Thoracic aorta (tissue), 2 donors: ENCODE measurements around the gene TNFRSF8. TPM values are rescaled to one million over a fixed set of nuclear protein-coding genes. Genes with fewer than 3 reads are reported as not detected.

Experiments
- ATAC-seq: fragments of 150-250 bp; one replicate; pipeline ENCODE4 v1.8.0; 2017; ENCODE audit warnings: low read depth; ENCODE audit not compliant: insufficient number of reproducible peaks, low FRiP score
- DNase-seq: peaks from one replicate; pipeline ENCODE4 v3.0.0-alpha.2; 2020; ENCODE audit warnings: low spot score
- H3K27ac ChIP-seq, 2 donors: fragments of 200-600 bp; sonication (generic); 1 replicate in 1 of 2; 2 replicates in 1 of 2; pipeline ENCODE4 v1.5.1; 2016; ENCODE audit warnings: mild to moderate bottlenecking in 2 of 2, moderate library complexity in 2 of 2
- H3K27me3 ChIP-seq: fragments of 200-600 bp; sonication (generic); replicated peaks from 2 replicates; pipeline ENCODE4 v1.6.0; 2016; ENCODE audit warnings: mild to moderate bottlenecking; ENCODE audit not compliant: insufficient read depth
- H3K36me3 ChIP-seq: fragments of 200-600 bp; sonication (generic); one replicate; pipeline ENCODE4 v1.5.1; 2016
- H3K4me1 ChIP-seq, 2 donors: fragments of 200-600 bp; sonication (generic); 1 replicate in 1 of 2; 2 replicates in 1 of 2; pipeline versions ENCODE4 v1.5.1 to v1.6.0; 2016; ENCODE audit warnings: low read depth in 2 of 2, mild to moderate bottlenecking in 1 of 2; ENCODE audit not compliant: control insufficient read depth in 1 of 2
- H3K4me3 ChIP-seq: fragments of 200-600 bp; sonication (generic); 2 replicates; pipeline ENCODE4 v1.5.1; 2016; ENCODE audit warnings: mild to moderate bottlenecking
- H3K9me3 ChIP-seq: fragments of 200-600 bp; sonication (generic); 2 replicates; pipeline ENCODE4 v1.5.1; 2016
- total RNA-seq, 2 donors: library from RNA; depleted of rRNA; stranded (reverse); fragments of >200 nt; gene quantifications; one replicate each; pipeline versions ENCODE4 v1.1.0 to v1.2.3, GENCODE V29; 2016
- TF ChIP-seq, protein P1 (sequence below): fragments of 200-600 bp; sonication (generic); IDR thresholded peaks from one replicate; pipeline ENCODE4 v1.5.1; 2019; ENCODE audit warnings: antibody characterized with exemption

Gene TNFRSF8
- total RNA-seq, 2 donors from 2014 or later: 0.49 to 0.54 TPM

DNA sequence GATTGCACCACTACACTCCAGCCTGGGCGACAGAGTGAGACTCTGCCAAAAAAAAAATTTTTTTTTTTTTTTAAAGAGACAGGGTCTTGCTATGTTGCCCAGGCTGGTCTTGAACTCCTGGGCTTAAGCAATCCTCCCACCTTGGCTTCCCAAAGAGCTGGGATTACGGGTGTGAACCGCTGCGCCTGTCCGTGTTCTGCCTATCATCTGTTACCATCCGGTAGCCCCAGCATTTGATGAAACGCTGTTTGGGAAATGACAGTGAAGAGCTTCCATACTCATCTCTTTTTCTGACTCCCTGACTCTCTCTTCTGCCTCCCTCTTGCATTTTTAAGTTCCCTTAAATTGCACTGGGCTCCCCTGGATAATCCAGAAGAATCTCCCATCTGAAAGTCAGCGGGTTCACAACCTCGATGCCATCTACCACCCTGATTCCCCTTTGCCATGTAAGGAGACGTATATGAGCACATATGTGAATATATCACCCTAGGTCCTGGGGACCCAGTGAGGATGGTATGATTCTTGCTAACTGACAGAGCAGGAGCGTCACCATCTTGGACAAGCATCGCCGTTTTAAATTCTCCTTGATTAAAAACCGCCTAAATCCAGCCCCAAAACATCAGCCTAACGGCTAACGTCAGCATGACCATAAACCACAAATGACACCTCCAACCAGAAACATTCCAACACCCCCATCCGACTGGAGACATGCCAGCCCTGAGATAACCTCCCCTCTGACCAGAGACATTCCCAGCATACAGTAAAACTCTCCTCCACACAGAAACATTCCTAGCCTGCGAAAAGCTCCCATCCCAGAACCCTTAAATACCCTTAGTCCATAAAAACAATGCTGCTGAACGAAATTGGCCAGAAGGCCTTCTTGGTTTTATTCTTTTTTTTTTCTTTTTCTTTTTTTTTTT, 12.4 kb downstream of the TNFRSF8 start:
- Histone ChIP-seq H3K9me3 (no peaks in the 10 kb centered on the region), H3K4me3 (no peak overlapping the region), H3K27ac (no peak overlapping the region), H3K4me1 (no peaks in the 10 kb centered on the region), H3K36me3 (no peaks in the 10 kb centered on the region), H3K27me3 (no peaks in the 10 kb centered on the region)
- TF ChIP-seq, protein P1, sequence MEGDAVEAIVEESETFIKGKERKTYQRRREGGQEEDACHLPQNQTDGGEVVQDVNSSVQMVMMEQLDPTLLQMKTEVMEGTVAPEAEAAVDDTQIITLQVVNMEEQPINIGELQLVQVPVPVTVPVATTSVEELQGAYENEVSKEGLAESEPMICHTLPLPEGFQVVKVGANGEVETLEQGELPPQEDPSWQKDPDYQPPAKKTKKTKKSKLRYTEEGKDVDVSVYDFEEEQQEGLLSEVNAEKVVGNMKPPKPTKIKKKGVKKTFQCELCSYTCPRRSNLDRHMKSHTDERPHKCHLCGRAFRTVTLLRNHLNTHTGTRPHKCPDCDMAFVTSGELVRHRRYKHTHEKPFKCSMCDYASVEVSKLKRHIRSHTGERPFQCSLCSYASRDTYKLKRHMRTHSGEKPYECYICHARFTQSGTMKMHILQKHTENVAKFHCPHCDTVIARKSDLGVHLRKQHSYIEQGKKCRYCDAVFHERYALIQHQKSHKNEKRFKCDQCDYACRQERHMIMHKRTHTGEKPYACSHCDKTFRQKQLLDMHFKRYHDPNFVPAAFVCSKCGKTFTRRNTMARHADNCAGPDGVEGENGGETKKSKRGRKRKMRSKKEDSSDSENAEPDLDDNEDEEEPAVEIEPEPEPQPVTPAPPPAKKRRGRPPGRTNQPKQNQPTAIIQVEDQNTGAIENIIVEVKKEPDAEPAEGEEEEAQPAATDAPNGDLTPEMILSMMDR: no peak
- ATAC-seq: no peak
- DNase-seq: no peak

DNA sequence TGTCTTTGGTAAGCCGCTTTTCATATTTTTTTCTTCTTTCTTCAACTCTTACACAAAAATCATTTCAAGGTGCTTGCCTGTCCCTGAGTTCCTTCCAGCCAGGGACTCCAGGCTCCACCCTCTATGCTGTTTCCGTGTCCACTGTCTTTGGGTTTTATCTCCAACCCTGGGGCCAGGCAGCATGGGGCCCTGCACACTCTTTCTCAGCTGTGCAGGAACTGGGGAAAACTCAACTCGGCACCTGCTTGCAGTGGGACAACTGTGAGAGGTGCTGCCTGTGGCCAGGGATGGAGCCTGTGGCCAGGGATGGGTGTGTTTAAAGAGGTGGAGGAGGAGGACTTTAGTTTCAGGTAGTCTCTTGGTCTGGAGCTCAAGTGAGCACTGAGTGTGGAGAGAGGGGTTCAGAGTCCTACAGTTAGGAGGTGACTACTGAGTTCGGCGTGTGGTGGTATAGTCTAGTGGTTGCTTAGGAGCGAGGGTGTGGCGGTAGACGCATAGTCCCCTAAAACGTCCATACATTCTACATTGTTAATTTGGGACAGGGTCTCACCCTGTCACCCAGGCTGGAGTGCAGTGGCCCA, 13.4 kb downstream of the TNFRSF8 start:
- Histone ChIP-seq H3K27ac (no peak overlapping the region), H3K9me3 (no peaks in the 10 kb centered on the region), H3K36me3 (no peaks in the 10 kb centered on the region), H3K4me1 (no peaks in the 10 kb centered on the region), H3K4me3 (no peak overlapping the region), H3K27me3 (no peaks in the 10 kb centered on the region)
- no peak for ATAC-seq
- no peak for DNase-seq
- TF ChIP-seq, protein P1: no peak

DNA sequence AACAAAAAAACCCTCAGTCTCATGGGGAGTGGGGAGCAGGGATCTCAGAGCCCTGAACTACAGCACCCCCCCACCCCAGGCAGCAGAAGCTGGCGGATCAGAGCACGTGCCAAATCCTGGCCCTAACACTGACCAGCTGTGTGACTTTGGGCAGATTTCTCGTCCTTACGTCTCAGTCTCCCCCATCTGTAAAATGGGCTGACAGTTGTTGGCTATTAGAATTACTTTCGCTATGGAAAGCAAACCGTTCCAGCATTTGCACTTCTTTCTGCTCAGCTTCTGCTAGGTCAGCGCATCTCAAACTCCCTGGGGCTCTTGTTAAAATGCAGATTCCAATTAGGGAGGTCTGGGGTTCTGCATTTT, 15.5 kb downstream of the TNFRSF8 start:
- Histone ChIP-seq H3K27ac (no peak overlapping the region), H3K4me3 (no peak overlapping the region), H3K9me3 (peaks cover 4% of the 10 kb centered on the region), H3K27me3 (no peaks in the 10 kb centered on the region), H3K4me1 (no peaks in the 10 kb centered on the region), H3K36me3 (no peaks in the 10 kb centered on the region)
- no peak for ATAC-seq
- TF ChIP-seq, protein P1: no peak
- DNase-seq: no peak

DNA sequence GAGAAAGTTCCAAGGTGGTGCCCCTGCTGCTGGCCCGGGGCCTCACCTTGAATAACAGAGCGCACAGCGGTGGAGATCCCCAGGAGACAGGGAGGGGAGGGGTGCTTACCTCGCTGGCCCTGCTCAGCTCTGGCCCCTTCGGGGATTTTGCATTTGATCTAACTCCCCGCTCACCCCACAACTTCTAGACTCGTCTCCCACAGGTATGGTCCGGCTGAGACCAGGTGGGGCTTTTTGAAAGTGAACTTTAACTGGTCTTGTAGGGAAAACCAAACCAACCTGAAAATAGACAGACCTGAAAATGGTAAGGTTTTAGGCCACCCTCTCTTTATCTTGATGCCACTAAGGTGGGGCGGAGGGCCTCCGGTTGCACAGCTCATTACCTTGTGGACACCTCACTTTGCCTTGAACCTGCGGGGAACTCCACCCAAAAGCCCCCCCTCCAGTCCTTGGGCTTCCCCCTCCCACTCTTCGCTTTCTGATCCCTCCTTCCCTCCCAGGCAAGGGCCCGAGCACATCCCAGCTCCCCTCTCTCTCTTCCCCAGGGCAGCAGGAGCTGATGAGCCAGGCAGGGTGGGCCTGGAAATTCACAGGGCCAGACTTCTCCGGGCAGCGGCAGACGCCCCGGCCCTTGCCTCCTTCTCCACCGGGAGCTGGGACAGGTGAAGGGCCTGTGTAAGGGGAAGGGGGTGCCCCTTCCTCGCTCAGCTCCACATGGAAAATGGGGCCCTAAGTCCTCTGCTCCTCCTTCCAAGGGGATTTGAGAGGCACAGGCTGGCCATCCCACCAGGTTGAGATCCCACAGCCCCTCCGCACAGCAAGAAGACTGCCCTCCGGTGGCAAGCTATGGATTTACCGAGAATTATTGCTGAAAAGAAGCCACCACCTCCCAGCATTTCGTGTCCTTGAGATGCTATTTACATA, 16.1 kb downstream of the TNFRSF8 start:
- Histone ChIP-seq H3K36me3 (no peaks in the 10 kb centered on the region), H3K27me3 (no peaks in the 10 kb centered on the region), H3K9me3 (peaks cover 4% of the 10 kb centered on the region), H3K4me3 (no peak overlapping the region), H3K4me1 (no peaks in the 10 kb centered on the region), H3K27ac (no peak overlapping the region)
- ATAC-seq (no peak), DNase-seq (no peak)
- TF ChIP-seq, protein P1: no peak

DNA sequence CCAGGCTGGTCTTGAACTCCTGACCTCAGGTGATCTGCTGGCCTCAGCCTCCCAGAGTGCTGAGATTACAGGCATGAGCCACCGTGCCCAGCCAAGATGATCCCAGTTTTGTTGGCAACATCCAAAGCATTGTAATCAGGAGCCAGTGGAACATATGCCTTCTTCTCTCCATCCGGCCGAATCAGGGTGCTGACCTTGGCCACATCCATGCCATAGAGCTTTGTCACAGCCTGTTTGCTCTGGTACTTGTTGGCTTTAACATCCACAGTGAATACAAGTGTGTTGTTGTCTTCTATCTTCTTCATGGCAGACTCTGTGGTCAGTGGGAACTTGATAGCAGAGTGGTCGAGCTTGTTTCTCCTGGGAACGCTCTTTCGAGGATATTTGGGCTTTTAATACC, 17.1 kb downstream of the TNFRSF8 start:
- Histone ChIP-seq H3K4me1 (no peaks in the 10 kb centered on the region), H3K27ac (no peak overlapping the region), H3K27me3 (no peaks in the 10 kb centered on the region), H3K4me3 (no peak overlapping the region), H3K36me3 (no peaks in the 10 kb centered on the region), H3K9me3 (peaks cover 4% of the 10 kb centered on the region)
- TF ChIP-seq, protein P1: no peak
- DNase-seq (no peak), ATAC-seq (no peak)
